ENCODE data around the gene POFUT1.

POFUT1 gene

GRCh38 chr20:32218156-32218900 lies 10.6 kb downstream of the POFUT1 start:
- Histone ChIP-seq H3K27ac (replicated peaks; ENCODE audit: low read length) (no peak overlapping the region), H3K4ac (ENCODE audit: low read length) (no peak overlapping the region), H2AFZ (ENCODE audit: low read length) (no peak overlapping the region), H2AK5ac (ENCODE audit: low read depth, low read length) (no peak overlapping the region), H3K9me3 (replicated peaks in 1 of 2; ENCODE audit: control insufficient read depth in 2 of 2, insufficient read depth in 1 of 2, low read depth in 1 of 2, low read length in 2 of 2) (no peaks in the 10 kb centered on the region), H3K4me2 (ENCODE audit: insufficient read depth, low read length, poor library complexity, severe bottlenecking) (no peak overlapping the region), H2BK15ac (ENCODE audit: low read length) (no peak overlapping the region), H3K79me1 (ENCODE audit: low read depth, low read length) (no peaks in the 10 kb centered on the region), H2BK12ac (ENCODE audit: low read length) (no peak overlapping the region), H3K14ac (ENCODE audit: low read length) (no peak overlapping the region), H3K18ac (ENCODE audit: low read length) (no peak overlapping the region), H4K8ac (ENCODE audit: low read depth, low read length) (no peak overlapping the region), H3K4me1 (ENCODE audit: control insufficient read depth in 2 of 2, insufficient read depth in 1 of 2, low read depth in 1 of 2, low read length in 2 of 2) (no peaks in the 10 kb centered on the region), H2BK5ac (ENCODE audit: low read length) (no peak overlapping the region), H3K4me3 (ENCODE audit: low read length in 2 of 2) (no peak overlapping the region), H3K9ac (ENCODE audit: low read depth, low read length, poor library complexity) (no peak overlapping the region), H3K23ac (ENCODE audit: low read depth, low read length, poor library complexity) (no peak overlapping the region), H2BK120ac (ENCODE audit: low read depth, low read length) (no peak overlapping the region), H4K91ac (ENCODE audit: low read depth, low read length, poor library complexity) (no peak overlapping the region), H3K36me3 (replicated peaks in 1 of 2; ENCODE audit: control insufficient read depth in 2 of 2, insufficient read depth in 2 of 2, low read length in 2 of 2) (peaks cover 40 to 90% of the 10 kb centered on the region in 2 donors), H3K27me3 (ENCODE audit: control insufficient read depth in 3 of 3, insufficient read depth in 3 of 3, low read depth in 1 of 3, low read length in 3 of 3) (no peaks in the 10 kb centered on the region)
- no peak for DNase-seq (ENCODE audit: low spot score)
- WGBS, 2 donors (ENCODE audit: extremely low coverage in 2 of 2, insufficient read length in 2 of 2, insufficient replicate concordance in 1 of 2), result no CpG with 5 or more reads among the region's 5 CpGs

DNA sequence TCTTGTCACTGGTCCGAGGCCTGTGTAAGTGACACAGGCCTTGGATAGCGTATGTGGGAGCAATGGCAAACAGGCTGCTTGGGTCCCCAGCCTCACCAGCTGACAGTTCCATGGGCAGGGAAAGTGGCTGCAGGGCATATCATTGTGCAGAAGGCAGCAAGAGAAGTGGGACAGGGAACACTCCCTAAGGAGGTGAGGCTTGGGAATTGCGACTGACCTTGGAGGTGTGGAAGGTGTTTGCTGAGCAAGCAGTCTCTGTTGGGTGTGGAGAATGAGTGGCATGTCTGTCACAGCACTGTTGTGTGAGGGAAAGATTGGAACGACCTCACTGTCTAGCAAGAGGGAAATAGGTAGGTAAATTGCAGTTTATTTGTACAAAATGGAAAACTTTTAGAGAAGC lies 16.8 kb downstream of the POFUT1 start:
- Histone ChIP-seq H3K27ac (replicated peaks; ENCODE audit: low read length) (no peak overlapping the region), H3K36me3 (replicated peaks in 1 of 2; ENCODE audit: control insufficient read depth in 2 of 2, insufficient read depth in 2 of 2, low read length in 2 of 2) (peaks cover 31 to 86% of the 10 kb centered on the region in 2 donors), H2BK12ac (ENCODE audit: low read length) (no peak overlapping the region), H3K9ac (ENCODE audit: low read depth, low read length, poor library complexity) (no peak overlapping the region), H3K4ac (ENCODE audit: low read length) (no peak overlapping the region), H3K18ac (ENCODE audit: low read length) (no peak overlapping the region), H3K23ac (ENCODE audit: low read depth, low read length, poor library complexity) (no peak overlapping the region), H3K4me2 (ENCODE audit: insufficient read depth, low read length, poor library complexity, severe bottlenecking) (no peak overlapping the region), H2BK120ac (ENCODE audit: low read depth, low read length) (no peak overlapping the region), H4K8ac (ENCODE audit: low read depth, low read length) (no peak overlapping the region), H3K14ac (ENCODE audit: low read length) (peak overlapping the region; percentile 3), H4K91ac (ENCODE audit: low read depth, low read length, poor library complexity) (no peak overlapping the region), H2BK15ac (ENCODE audit: low read length) (no peak overlapping the region), H3K9me3 (replicated peaks in 1 of 2; ENCODE audit: control insufficient read depth in 2 of 2, insufficient read depth in 1 of 2, low read depth in 1 of 2, low read length in 2 of 2) (no peaks in the 10 kb centered on the region), H2BK5ac (ENCODE audit: low read length) (no peak overlapping the region), H3K79me1 (ENCODE audit: low read depth, low read length) (no peaks in the 10 kb centered on the region), H3K27me3 (ENCODE audit: control insufficient read depth in 3 of 3, insufficient read depth in 3 of 3, low read depth in 1 of 3, low read length in 3 of 3) (no peaks in the 10 kb centered on the region), H3K4me1 (ENCODE audit: control insufficient read depth in 2 of 2, insufficient read depth in 1 of 2, low read depth in 1 of 2, low read length in 2 of 2) (no peaks in the 10 kb centered on the region), H2AFZ (ENCODE audit: low read length) (no peak overlapping the region), H2AK5ac (ENCODE audit: low read depth, low read length) (no peak overlapping the region), H3K4me3 (ENCODE audit: low read length in 2 of 2) (no peak overlapping the region)
- no peak for DNase-seq (ENCODE audit: low spot score)
- no CpG with 5 or more reads among the region's 4 CpGs for WGBS, 2 donors (ENCODE audit: extremely low coverage in 2 of 2, insufficient read length in 2 of 2, insufficient replicate concordance in 1 of 2)

- Histone ChIP-seq H3K27me3 (ENCODE audit: control insufficient read depth in 3 of 3, insufficient read depth in 3 of 3, low read depth in 1 of 3, low read length in 3 of 3) (no peaks in the 10 kb centered on the region), H2AFZ (ENCODE audit: low read length) (no peak overlapping the region), H2BK120ac (ENCODE audit: low read depth, low read length) (no peak overlapping the region), H3K27ac (replicated peaks; ENCODE audit: low read length) (no peak overlapping the region), H3K18ac (ENCODE audit: low read length) (no peak overlapping the region), H2AK5ac (ENCODE audit: low read depth, low read length) (no peak overlapping the region), H4K8ac (ENCODE audit: low read depth, low read length) (no peak overlapping the region), H3K23ac (ENCODE audit: low read depth, low read length, poor library complexity) (no peak overlapping the region), H2BK12ac (ENCODE audit: low read length) (no peak overlapping the region), H3K36me3 (replicated peaks in 1 of 2; ENCODE audit: control insufficient read depth in 2 of 2, insufficient read depth in 2 of 2, low read length in 2 of 2) (peaks cover 36 to 83% of the 10 kb centered on the region in 2 donors), H4K91ac (ENCODE audit: low read depth, low read length, poor library complexity) (no peak overlapping the region), H2BK15ac (ENCODE audit: low read length) (no peak overlapping the region), H3K9ac (ENCODE audit: low read depth, low read length, poor library complexity) (no peak overlapping the region), H3K4me3 (ENCODE audit: low read length in 2 of 2) (no peak overlapping the region), H3K79me1 (ENCODE audit: low read depth, low read length) (no peaks in the 10 kb centered on the region), H2BK5ac (ENCODE audit: low read length) (no peak overlapping the region), H3K9me3 (replicated peaks in 1 of 2; ENCODE audit: control insufficient read depth in 2 of 2, insufficient read depth in 1 of 2, low read depth in 1 of 2, low read length in 2 of 2) (no peaks in the 10 kb centered on the region), H3K4me1 (ENCODE audit: control insufficient read depth in 2 of 2, insufficient read depth in 1 of 2, low read depth in 1 of 2, low read length in 2 of 2) (no peaks in the 10 kb centered on the region), H3K4ac (ENCODE audit: low read length) (no peak overlapping the region), H3K14ac (ENCODE audit: low read length) (no peak overlapping the region), H3K4me2 (ENCODE audit: insufficient read depth, low read length, poor library complexity, severe bottlenecking) (no peak overlapping the region)
- WGBS, 2 donors (ENCODE audit: extremely low coverage in 2 of 2, insufficient read length in 2 of 2, insufficient replicate concordance in 1 of 2), result no CpG with 5 or more reads among the region's 1 CpG
- DNase-seq (ENCODE audit: low spot score), result no peak
Observed at GRCh38 chr20:32226391-32226790, 18.7 kb downstream of the POFUT1 start.

DNA sequence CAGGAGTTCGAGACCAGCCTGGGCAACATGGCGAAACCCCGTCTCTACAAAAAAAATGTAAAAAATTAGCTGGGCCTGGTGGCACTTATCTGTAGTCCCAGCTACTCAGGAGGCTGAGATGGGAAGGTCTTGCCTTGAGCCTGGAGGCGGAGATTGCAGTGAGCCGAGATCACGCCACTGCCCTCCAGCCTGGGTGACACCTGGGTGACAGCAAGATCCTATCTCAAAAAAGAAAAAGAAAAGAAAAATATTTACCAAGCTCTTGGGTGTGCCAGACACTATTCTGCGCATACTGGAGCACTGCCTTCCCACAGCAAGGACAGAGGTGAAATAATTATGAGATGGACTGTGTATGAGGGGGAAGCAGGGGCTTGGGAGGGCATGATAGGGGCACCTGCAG lies 19.6 kb downstream of the POFUT1 start:
- H3K18ac ChIP-seq (ENCODE audit: low read length), result no peak overlapping the region
- H3K23ac ChIP-seq (ENCODE audit: low read depth, low read length, poor library complexity), result no peak overlapping the region
- peaks cover 38 to 85% of the 10 kb centered on the region in 2 donors for H3K36me3 ChIP-seq (replicated peaks in 1 of 2; ENCODE audit: control insufficient read depth in 2 of 2, insufficient read depth in 2 of 2, low read length in 2 of 2)
- H3K27me3 ChIP-seq (ENCODE audit: control insufficient read depth in 3 of 3, insufficient read depth in 3 of 3, low read depth in 1 of 3, low read length in 3 of 3), result no peaks in the 10 kb centered on the region
- H2BK15ac ChIP-seq (ENCODE audit: low read length), result no peak overlapping the region
- no peak overlapping the region for H3K4me3 ChIP-seq (ENCODE audit: low read length in 2 of 2)
- no peak overlapping the region for H4K91ac ChIP-seq (ENCODE audit: low read depth, low read length, poor library complexity)
- no peaks in the 10 kb centered on the region for H3K9me3 ChIP-seq (replicated peaks in 1 of 2; ENCODE audit: control insufficient read depth in 2 of 2, insufficient read depth in 1 of 2, low read depth in 1 of 2, low read length in 2 of 2)
- no peak overlapping the region for H4K8ac ChIP-seq (ENCODE audit: low read depth, low read length)
- H3K4me1 ChIP-seq (ENCODE audit: control insufficient read depth in 2 of 2, insufficient read depth in 1 of 2, low read depth in 1 of 2, low read length in 2 of 2), result no peaks in the 10 kb centered on the region
- no peak overlapping the region for H3K27ac ChIP-seq (replicated peaks; ENCODE audit: low read length)
- H3K9ac ChIP-seq (ENCODE audit: low read depth, low read length, poor library complexity), result no peak overlapping the region
- no peaks in the 10 kb centered on the region for H3K79me1 ChIP-seq (ENCODE audit: low read depth, low read length)
- no CpG with 5 or more reads among the region's 7 CpGs for whole genome bisulfite sequencing, 2 donors (ENCODE audit: extremely low coverage in 2 of 2, insufficient read length in 2 of 2, insufficient replicate concordance in 1 of 2)
- H2BK12ac ChIP-seq (ENCODE audit: low read length), result no peak overlapping the region
- H3K14ac ChIP-seq (ENCODE audit: low read length), result no peak overlapping the region
- no peak overlapping the region for H2BK5ac ChIP-seq (ENCODE audit: low read length)
- no peak for DNase-seq (ENCODE audit: low spot score)
- H2AK5ac ChIP-seq (ENCODE audit: low read depth, low read length), result no peak overlapping the region
- no peak overlapping the region for H2AFZ ChIP-seq (ENCODE audit: low read length)
- H3K4ac ChIP-seq (ENCODE audit: low read length), result no peak overlapping the region
- no peak overlapping the region for H3K4me2 ChIP-seq (ENCODE audit: insufficient read depth, low read length, poor library complexity, severe bottlenecking)
- H2BK120ac ChIP-seq (ENCODE audit: low read depth, low read length), result no peak overlapping the region
